Thoracic aorta (tissue), 2 donors: Measurements from ENCODE around the gene KRTAP10-5. TPM values are rescaled to one million over a fixed set of nuclear protein-coding genes. Genes with fewer than 3 reads are reported as not detected.
"Not testable (repeated sequence)": the region's sequence is repeated elsewhere in the genome, so short reads cannot be mapped to it uniquely, and the experiment has no call there.

Source experiments
- ATAC-seq: fragments of 150-250 bp; one replicate; pipeline ENCODE4 v1.8.0; 2017; ENCODE audit warnings: low read depth; ENCODE audit not compliant: insufficient number of reproducible peaks, low FRiP score
- DNase-seq: peaks from one replicate; pipeline ENCODE4 v3.0.0-alpha.2; 2020; ENCODE audit warnings: low spot score
- H3K27ac ChIP-seq, 2 donors: fragments of 200-600 bp; sonication (generic); 1 replicate in 1 of 2; 2 replicates in 1 of 2; pipeline ENCODE4 v1.5.1; 2016; ENCODE audit warnings: mild to moderate bottlenecking in 2 of 2, moderate library complexity in 2 of 2
- H3K27me3 ChIP-seq: fragments of 200-600 bp; sonication (generic); replicated peaks from 2 replicates; pipeline ENCODE4 v1.6.0; 2016; ENCODE audit warnings: mild to moderate bottlenecking; ENCODE audit not compliant: insufficient read depth
- H3K36me3 ChIP-seq: fragments of 200-600 bp; sonication (generic); one replicate; pipeline ENCODE4 v1.5.1; 2016
- H3K4me1 ChIP-seq, 2 donors: fragments of 200-600 bp; sonication (generic); 1 replicate in 1 of 2; 2 replicates in 1 of 2; pipeline versions ENCODE4 v1.5.1 to v1.6.0; 2016; ENCODE audit warnings: low read depth in 2 of 2, mild to moderate bottlenecking in 1 of 2; ENCODE audit not compliant: control insufficient read depth in 1 of 2
- H3K4me3 ChIP-seq: fragments of 200-600 bp; sonication (generic); 2 replicates; pipeline ENCODE4 v1.5.1; 2016; ENCODE audit warnings: mild to moderate bottlenecking
- H3K9me3 ChIP-seq: fragments of 200-600 bp; sonication (generic); 2 replicates; pipeline ENCODE4 v1.5.1; 2016
- CTCF ChIP-seq: fragments of 200-600 bp; sonication (generic); IDR thresholded peaks from one replicate; pipeline ENCODE4 v1.5.1; 2019; ENCODE audit warnings: antibody characterized with exemption
- total RNA-seq, 2 donors: library from RNA; depleted of rRNA; stranded (reverse); fragments of >200 nt; gene quantifications; one replicate each; pipeline versions ENCODE4 v1.1.0 to v1.2.3, GENCODE V29; 2016

Gene KRTAP10-5
- total RNA-seq, 2 donors from 2014 or later = not detected

GRCh38 chr21:44614161-44614631 is 33.8 kb upstream of the KRTAP10-5 start:
- H3K9me3 ChIP-seq = peaks cover 6% of the 10 kb centered on the region
- ATAC-seq (no peak), DNase-seq (no peak)
- H3K36me3 ChIP-seq = no peaks in the 10 kb centered on the region
- H3K27me3 ChIP-seq = no peaks in the 10 kb centered on the region
- H3K27ac ChIP-seq = no peak overlapping the region
- no peak overlapping the region for H3K4me3 ChIP-seq
- no peak for TF ChIP-seq CTCF
- no peaks in the 10 kb centered on the region for H3K4me1 ChIP-seq

- no peak overlapping the region for H3K4me3 ChIP-seq
- H3K27ac ChIP-seq = no peak overlapping the region
- TF ChIP-seq CTCF = no peak
- DNase-seq (no peak), ATAC-seq (no peak)
- peaks cover 7% of the 10 kb centered on the region for H3K9me3 ChIP-seq
- H3K4me1 ChIP-seq = no peaks in the 10 kb centered on the region
- H3K27me3 ChIP-seq = no peaks in the 10 kb centered on the region
- no peaks in the 10 kb centered on the region for H3K36me3 ChIP-seq
Observed at GRCh38 chr21:44613386-44614155, 33.2 kb upstream of the KRTAP10-5 start.

- no peak for TF ChIP-seq CTCF
- Histone ChIP-seq H3K4me3 (no peak overlapping the region), H3K9me3 (peaks cover 7% of the 10 kb centered on the region), H3K27ac (no peak overlapping the region), H3K36me3 (no peaks in the 10 kb centered on the region), H3K4me1 (no peaks in the 10 kb centered on the region), H3K27me3 (no peaks in the 10 kb centered on the region)
- ATAC-seq (no peak), DNase-seq (no peak)
Observed at GRCh38 chr21:44612669-44613229, 32.3 kb upstream of the KRTAP10-5 start.

GRCh38 chr21:44612029-44612486 is 31.7 kb upstream of the KRTAP10-5 start, which contains the start of gene KRTAP10-8:
Gene KRTAP10-8, plus strand, starts transcription at chr21:44612079. Its CDS starts 22 bp downstream, at chr21:44612101.
- Histone ChIP-seq H3K27ac (no peak within 1 kb of the TSS), H3K27me3 (no peaks in the 10 kb centered on the region), H3K36me3 (no peaks in the 10 kb centered on the region), H3K4me1 (no peaks in the 10 kb centered on the region), H3K9me3 (peaks cover 7% of the 10 kb centered on the region), H3K4me3 (no peak within 1 kb of the TSS)
- DNase-seq (no peak), ATAC-seq (no peak)
- no peak for TF ChIP-seq CTCF

GRCh38 chr21:44611551-44611950 is 31.1 kb upstream of the KRTAP10-5 start:
- no peak for TF ChIP-seq CTCF
- H3K27ac ChIP-seq = no peak overlapping the region
- no peaks in the 10 kb centered on the region for H3K36me3 ChIP-seq
- ATAC-seq (no peak), DNase-seq (no peak)
- H3K4me1 ChIP-seq = no peaks in the 10 kb centered on the region
- H3K9me3 ChIP-seq = peaks cover 7% of the 10 kb centered on the region
- no peaks in the 10 kb centered on the region for H3K27me3 ChIP-seq
- H3K4me3 ChIP-seq = no peak overlapping the region

GRCh38 chr21:44610157-44610843 is 29.9 kb upstream of the KRTAP10-5 start:
- H3K27me3 ChIP-seq, H3K4me1 ChIP-seq, H3K27ac ChIP-seq, H3K36me3 ChIP-seq, DNase-seq, ATAC-seq, H3K9me3 ChIP-seq, H3K4me3 ChIP-seq: not testable (repeated sequence)
